Duodenal mucosa (tissue), 2 donors: ENCODE measurements around the gene FAM117A.

ENCODE experiments used
- H3K27ac ChIP-seq: one replicate; pipeline ENCODE4 v1.7.0; 2013; ENCODE audit warnings: low read depth, low read length
- H3K27me3 ChIP-seq, 2 donors: one replicate each; pipeline ENCODE4 v1.7.0; 2013; ENCODE audit warnings: low read length in 2 of 2, control low read depth in 1 of 2; ENCODE audit not compliant: insufficient read depth in 2 of 2, control insufficient read depth in 1 of 2
- H3K36me3 ChIP-seq, 2 donors: one replicate each; pipeline ENCODE4 v1.7.0; 2013; ENCODE audit warnings: low read length in 2 of 2, control low read depth in 1 of 2; ENCODE audit not compliant: insufficient read depth in 2 of 2, control insufficient read depth in 1 of 2
- H3K4me1 ChIP-seq, 2 donors: one replicate each; pipeline ENCODE4 v1.7.0; 2013; ENCODE audit warnings: low read length in 2 of 2, control low read depth in 1 of 2; ENCODE audit not compliant: insufficient read depth in 2 of 2, control insufficient read depth in 1 of 2
- H3K4me3 ChIP-seq, 2 donors: one replicate each; pipeline ENCODE4 v1.7.0; 2013; ENCODE audit warnings: low read length in 2 of 2, low read depth in 1 of 2
- H3K9ac ChIP-seq, 2 donors: one replicate each; pipeline ENCODE4 v1.7.0; 2013; ENCODE audit warnings: low read length in 2 of 2, low read depth in 1 of 2
- H3K9me3 ChIP-seq, 2 donors: one replicate each; pipeline ENCODE4 v1.7.0; 2013; ENCODE audit warnings: low read length in 2 of 2, control low read depth in 1 of 2; ENCODE audit not compliant: control insufficient read depth in 1 of 2

FAM117A gene

GRCh38 chr17:49708515-49709183, 55.3 kb downstream of the FAM117A start:
- no peaks in the 10 kb centered on the region for H3K9me3 ChIP-seq
- peaks cover 28 to 44% of the 10 kb centered on the region in 2 donors for H3K4me1 ChIP-seq
- peaks cover 25 to 38% of the 10 kb centered on the region in 2 donors for H3K36me3 ChIP-seq
- no peak overlapping the region for H3K27ac ChIP-seq
- H3K27me3 ChIP-seq: no peaks in the 10 kb centered on the region
- H3K9ac ChIP-seq: peak overlapping the region in 1 of 2 donors; percentile 97
- peak overlapping the region in 1 of 2 donors; percentile 84 for H3K4me3 ChIP-seq

- H3K27me3 ChIP-seq: no peaks in the 10 kb centered on the region
- no peaks in the 10 kb centered on the region for H3K9me3 ChIP-seq
- peaks cover 33 to 41% of the 10 kb centered on the region in 2 donors for H3K36me3 ChIP-seq
- peaks cover 29 to 44% of the 10 kb centered on the region in 2 donors for H3K4me1 ChIP-seq
- H3K4me3 ChIP-seq: peak within 1 kb of the TSS; percentile 84 to 96
- peak within 1 kb of the TSS; percentile 85 to 97 for H3K9ac ChIP-seq
- H3K27ac ChIP-seq: peak within 1 kb of the TSS; percentile 93
These were observed 56.1 kb downstream of the FAM117A start, which contains the start of gene SLC35B1 for GRCh38 chr17:49707608-49708514. Gene SLC35B1, minus strand, starts transcription at chr17:49707964. Its CDS starts 131 bp downstream, at chr17:49707833.

GRCh38 chr17:49707246-49707607, 56.7 kb downstream of the FAM117A start:
- Histone ChIP-seq H3K27ac (no peak overlapping the region), H3K36me3 (peaks cover 35 to 41% of the 10 kb centered on the region in 2 donors), H3K4me3 (peak overlapping the region; percentile 84 to 96), H3K27me3 (no peaks in the 10 kb centered on the region), H3K9me3 (no peaks in the 10 kb centered on the region), H3K9ac (peak overlapping the region; percentile 85 to 97), H3K4me1 (peaks cover 29 to 44% of the 10 kb centered on the region in 2 donors)

GRCh38 chr17:49705254-49705653, 58.7 kb downstream of the FAM117A start:
- Histone ChIP-seq H3K36me3 (peaks cover 43 to 57% of the 10 kb centered on the region in 2 donors), H3K27ac (no peak overlapping the region), H3K9me3 (no peaks in the 10 kb centered on the region), H3K4me1 (peaks cover 29 to 44% of the 10 kb centered on the region in 2 donors), H3K27me3 (no peaks in the 10 kb centered on the region), H3K9ac (no peak overlapping the region), H3K4me3 (peak overlapping the region in 1 of 2 donors; percentile 29)

- Histone ChIP-seq H3K4me3 (no peak overlapping the region), H3K9ac (no peak overlapping the region), H3K4me1 (peaks cover 29 to 41% of the 10 kb centered on the region in 2 donors), H3K9me3 (no peaks in the 10 kb centered on the region), H3K27ac (no peak overlapping the region), H3K36me3 (peaks cover 46 to 66% of the 10 kb centered on the region in 2 donors), H3K27me3 (no peaks in the 10 kb centered on the region)
These were observed 60.2 kb downstream of the FAM117A start for GRCh38 chr17:49703557-49704277.

- no peaks in the 10 kb centered on the region for H3K9me3 ChIP-seq
- H3K9ac ChIP-seq: no peak overlapping the region
- H3K36me3 ChIP-seq: peaks cover 46 to 64% of the 10 kb centered on the region in 2 donors
- H3K27me3 ChIP-seq: no peaks in the 10 kb centered on the region
- peaks cover 22 to 23% of the 10 kb centered on the region in 2 donors for H3K4me1 ChIP-seq
- H3K27ac ChIP-seq: no peak overlapping the region
- H3K4me3 ChIP-seq: no peak overlapping the region
These were observed 63.0 kb downstream of the FAM117A start for GRCh38 chr17:49700960-49701359.

- H3K4me3 ChIP-seq: no peak overlapping the region
- H3K4me1 ChIP-seq: peaks cover 15% of the 10 kb centered on the region in 2 donors
- H3K9me3 ChIP-seq: no peaks in the 10 kb centered on the region
- peaks cover 38 to 55% of the 10 kb centered on the region in 2 donors for H3K36me3 ChIP-seq
- H3K9ac ChIP-seq: no peak overlapping the region
- no peak overlapping the region for H3K27ac ChIP-seq
- no peaks in the 10 kb centered on the region for H3K27me3 ChIP-seq
These were observed 63.9 kb downstream of the FAM117A start for GRCh38 chr17:49699966-49700575.

- Histone ChIP-seq H3K4me3 (no peak overlapping the region), H3K36me3 (peaks cover 18 to 34% of the 10 kb centered on the region in 2 donors), H3K9me3 (no peaks in the 10 kb centered on the region), H3K4me1 (peaks cover 0 to 5% of the 10 kb centered on the region in 2 donors), H3K9ac (no peak overlapping the region), H3K27me3 (no peaks in the 10 kb centered on the region), H3K27ac (no peak overlapping the region)
These were observed 65.9 kb downstream of the FAM117A start for GRCh38 chr17:49698005-49698404.

- Histone ChIP-seq H3K27ac (no peak overlapping the region), H3K36me3 (peaks cover 13 to 19% of the 10 kb centered on the region in 2 donors), H3K9me3 (no peaks in the 10 kb centered on the region), H3K9ac (no peak overlapping the region), H3K27me3 (peaks cover 0 to 2% of the 10 kb centered on the region in 2 donors), H3K4me1 (peaks cover 0 to 5% of the 10 kb centered on the region in 2 donors), H3K4me3 (no peak overlapping the region)
These were observed 67.6 kb downstream of the FAM117A start for GRCh38 chr17:49696233-49696761.
